Measurements from ENCODE around the gene TIMP2.

The TIMP2 gene

GRCh38 chr17:78826836-78827509 lies 98.2 kb downstream of the TIMP2 start:
- Mint-ChIP-seq H3K9me3 (no peaks in the 10 kb centered on the region), H3K27me3 (no peaks in the 10 kb centered on the region), H3K4me1 (peaks cover 7% of the 10 kb centered on the region), H3K4me3 (no peak overlapping the region), H3K36me3 (ENCODE audit: low read depth) (peaks cover 66% of the 10 kb centered on the region), H3K27ac (no peak overlapping the region)
- DNase-seq (no peak), ATAC-seq (no peak)

GRCh38 chr17:78826421-78826820 lies 98.8 kb downstream of the TIMP2 start:
- Mint-ChIP-seq H3K27me3 (no peaks in the 10 kb centered on the region), H3K27ac (no peak overlapping the region), H3K9me3 (no peaks in the 10 kb centered on the region), H3K36me3 (ENCODE audit: low read depth) (peaks cover 65% of the 10 kb centered on the region), H3K4me3 (no peak overlapping the region), H3K4me1 (peaks cover 9% of the 10 kb centered on the region)
- ATAC-seq (no peak), DNase-seq (no peak)

- no peak for ATAC-seq
- Mint-ChIP-seq H3K27ac (no peak overlapping the region), H3K4me3 (no peak overlapping the region), H3K9me3 (no peaks in the 10 kb centered on the region), H3K27me3 (no peaks in the 10 kb centered on the region), H3K36me3 (ENCODE audit: low read depth) (peaks cover 67% of the 10 kb centered on the region), H3K4me1 (peaks cover 14% of the 10 kb centered on the region)
- no peak for DNase-seq
Observed at GRCh38 chr17:78825696-78826095, 99.5 kb downstream of the TIMP2 start.

- ATAC-seq (no peak), DNase-seq (no peak)
- Mint-ChIP-seq H3K27me3 (no peaks in the 10 kb centered on the region), H3K27ac (peak overlapping the region; percentile 2), H3K9me3 (no peaks in the 10 kb centered on the region), H3K36me3 (ENCODE audit: low read depth) (peaks cover 69% of the 10 kb centered on the region), H3K4me1 (peaks cover 25% of the 10 kb centered on the region), H3K4me3 (no peak overlapping the region)
Observed at GRCh38 chr17:78824240-78824639, 100.9 kb downstream of the TIMP2 start.

- no peaks in the 10 kb centered on the region for H3K9me3 Mint-ChIP-seq
- peaks cover 33% of the 10 kb centered on the region for H3K4me1 Mint-ChIP-seq
- DNase-seq (no peak), ATAC-seq (no peak)
- no peaks in the 10 kb centered on the region for H3K27me3 Mint-ChIP-seq
- peaks cover 76% of the 10 kb centered on the region for H3K36me3 Mint-ChIP-seq (ENCODE audit: low read depth)
- no peak overlapping the region for H3K4me3 Mint-ChIP-seq
- no peak overlapping the region for H3K27ac Mint-ChIP-seq
Observed at GRCh38 chr17:78823282-78824046, 101.7 kb downstream of the TIMP2 start.

GRCh38 chr17:78822552-78822951 lies 102.6 kb downstream of the TIMP2 start:
- Mint-ChIP-seq H3K27ac (no peak overlapping the region), H3K4me1 (peaks cover 38% of the 10 kb centered on the region), H3K36me3 (ENCODE audit: low read depth) (peaks cover 73% of the 10 kb centered on the region), H3K27me3 (no peaks in the 10 kb centered on the region), H3K4me3 (no peak overlapping the region), H3K9me3 (no peaks in the 10 kb centered on the region)
- no peak for DNase-seq
- ATAC-seq: no peak

GRCh38 chr17:78821961-78822360 lies 103.2 kb downstream of the TIMP2 start:
- no peaks in the 10 kb centered on the region for H3K9me3 Mint-ChIP-seq
- H3K27me3 Mint-ChIP-seq: no peaks in the 10 kb centered on the region
- H3K4me1 Mint-ChIP-seq: peaks cover 44% of the 10 kb centered on the region
- no peak overlapping the region for H3K27ac Mint-ChIP-seq
- peaks cover 79% of the 10 kb centered on the region for H3K36me3 Mint-ChIP-seq (ENCODE audit: low read depth)
- no peak overlapping the region for H3K4me3 Mint-ChIP-seq
- DNase-seq (no peak), ATAC-seq (no peak)

- DNase-seq (no peak), ATAC-seq (no peak)
- Mint-ChIP-seq H3K36me3 (ENCODE audit: low read depth) (peaks cover 79% of the 10 kb centered on the region), H3K27me3 (no peaks in the 10 kb centered on the region), H3K9me3 (no peaks in the 10 kb centered on the region), H3K4me3 (no peak overlapping the region), H3K27ac (no peak overlapping the region), H3K4me1 (peaks cover 47% of the 10 kb centered on the region)
Observed at GRCh38 chr17:78820841-78821240, 104.3 kb downstream of the TIMP2 start.

- Mint-ChIP-seq H3K27ac (peak overlapping the region; percentile 63), H3K27me3 (no peaks in the 10 kb centered on the region), H3K9me3 (no peaks in the 10 kb centered on the region), H3K36me3 (ENCODE audit: low read depth) (peaks cover 80% of the 10 kb centered on the region), H3K4me1 (peaks cover 47% of the 10 kb centered on the region), H3K4me3 (no peak overlapping the region)
- ATAC-seq (no peak), DNase-seq (no peak)
Observed at GRCh38 chr17:78819806-78820792, 105.1 kb downstream of the TIMP2 start.

- no peaks in the 10 kb centered on the region for H3K27me3 Mint-ChIP-seq
Observed at GRCh38 chr17:78819402-78819801, 105.8 kb downstream of the TIMP2 start.

GRCh38 chr17:78818932-78819331 lies 106.3 kb downstream of the TIMP2 start:
- Mint-ChIP-seq H3K4me1 (peaks cover 47% of the 10 kb centered on the region), H3K9me3 (no peaks in the 10 kb centered on the region), H3K27me3 (no peaks in the 10 kb centered on the region), H3K4me3 (peak overlapping the region; percentile 3), H3K27ac (peak overlapping the region; percentile 63), H3K36me3 (ENCODE audit: low read depth) (peaks cover 77% of the 10 kb centered on the region)
- no peak for ATAC-seq
- DNase-seq: no peak

More at GRCh38 chr17:78819402-78819801, 105.8 kb downstream of the TIMP2 start:
- DNase-seq (no peak), ATAC-seq (no peak)
- Mint-ChIP-seq H3K36me3 (ENCODE audit: low read depth) (peaks cover 77% of the 10 kb centered on the region), H3K4me1 (peaks cover 47% of the 10 kb centered on the region), H3K9me3 (no peaks in the 10 kb centered on the region), H3K4me3 (peak overlapping the region; percentile 3), H3K27ac (peak overlapping the region; percentile 63)

- Mint-ChIP-seq H3K27ac (peak overlapping the region; percentile 63), H3K36me3 (ENCODE audit: low read depth) (peaks cover 75% of the 10 kb centered on the region), H3K4me1 (peaks cover 46% of the 10 kb centered on the region), H3K4me3 (no peak overlapping the region), H3K27me3 (no peaks in the 10 kb centered on the region), H3K9me3 (no peaks in the 10 kb centered on the region)
- no peak for DNase-seq
- no peak for ATAC-seq
Observed at GRCh38 chr17:78818152-78818846, 106.9 kb downstream of the TIMP2 start.

- Mint-ChIP-seq H3K4me3 (no peak overlapping the region), H3K27ac (peak overlapping the region; percentile 21), H3K36me3 (ENCODE audit: low read depth) (peaks cover 73% of the 10 kb centered on the region), H3K4me1 (peaks cover 49% of the 10 kb centered on the region), H3K9me3 (no peaks in the 10 kb centered on the region), H3K27me3 (no peaks in the 10 kb centered on the region)
- ATAC-seq (peak; percentile 86), DNase-seq (no peak)
Observed at GRCh38 chr17:78817123-78817522, 108.1 kb downstream of the TIMP2 start.

- no peak for ATAC-seq
- Mint-ChIP-seq H3K4me3 (no peak overlapping the region), H3K27me3 (no peaks in the 10 kb centered on the region), H3K36me3 (ENCODE audit: low read depth) (peaks cover 74% of the 10 kb centered on the region), H3K9me3 (no peaks in the 10 kb centered on the region), H3K27ac (no peak overlapping the region), H3K4me1 (peaks cover 41% of the 10 kb centered on the region)
- no peak for DNase-seq
Observed at GRCh38 chr17:78815696-78816095, 109.5 kb downstream of the TIMP2 start.

Data from activated naive CD8-positive, alpha-beta T cell treated with anti-CD3 and anti-CD28 coated beads, Interleukin-2, amount 50 U/mL, for 24 hours (primary cell).